K562 (cell line): ENCODE measurements around the gene DRAXIN.
A peak's percentile ranks its signal among the peaks of the same experiment; 100 is the strongest.

Experiments used
- CHD4 ChIP-seq: fragments of 200-600 bp; sonication (generic); IDR thresholded peaks from 3 replicates; pipeline ENCODE4 v1.6.1; 2012; ENCODE audit warnings: low read depth, mild to moderate bottlenecking, mixed read lengths, low read length, inconsistent platforms; ENCODE audit not compliant: insufficient read depth, insufficient replicate concordance, poor library complexity, severe bottlenecking
- TEAD1 ChIP-seq, 2 experiments: fragments of 450-650 bp in 1 of 2; sonication (generic) in 1 of 2; formaldehyde crosslinking; IDR thresholded peaks; 2 replicates each; pipeline versions ENCODE4 v1.4.0 to v1.8.0; 2020 to 2022; ENCODE audit warnings: mild to moderate bottlenecking in 2 of 2, missing genetic modification reagents in 1 of 2
- TF ChIP-seq, protein P1 (sequence below): fragments of 450-650 bp; formaldehyde crosslinking; IDR thresholded peaks from 2 replicates; pipeline ENCODE4 v1.4.0; 2022; ENCODE audit warnings: missing genetic modification characterization

DNA sequence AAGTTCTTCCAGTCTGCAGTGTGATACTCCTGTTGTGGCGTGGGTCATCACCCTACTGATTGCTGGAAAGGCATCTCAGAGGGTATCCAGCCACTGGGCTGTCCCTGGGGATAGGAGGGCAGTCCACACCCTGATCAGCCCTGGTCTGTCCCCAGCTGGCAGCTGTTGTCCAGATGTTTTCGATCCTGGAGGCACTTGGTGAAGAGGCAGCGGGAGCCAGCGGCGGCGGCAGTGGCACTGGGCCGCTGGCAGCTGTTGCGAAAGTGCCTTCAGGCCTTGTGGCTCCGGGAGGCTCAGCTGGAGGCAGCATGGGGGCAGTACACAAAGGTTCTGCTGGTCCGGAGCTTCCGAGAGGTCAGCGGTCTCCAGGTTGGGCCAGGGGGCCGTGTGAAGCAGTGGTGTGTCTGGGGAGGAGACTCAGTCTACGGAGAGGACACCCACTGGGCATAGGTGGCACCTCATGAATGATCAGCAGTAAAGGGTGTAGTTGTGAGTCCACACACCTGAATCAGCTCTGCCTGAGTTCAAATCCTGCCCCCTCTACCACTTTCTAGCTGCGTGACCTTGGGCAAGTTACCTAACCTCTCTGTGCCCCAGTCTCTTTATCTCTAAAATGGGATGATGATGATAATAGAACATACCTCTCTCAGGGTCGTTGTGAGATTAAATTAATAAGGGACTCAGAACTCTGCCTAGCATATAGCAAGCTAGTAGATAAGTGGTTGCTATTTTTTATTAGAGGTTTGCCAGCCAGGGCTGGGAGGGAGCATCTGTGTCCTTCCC is 76.6 kb downstream of the DRAXIN start:
- TF ChIP-seq CHD4: peak; percentile 37
- TF ChIP-seq, protein P1, sequence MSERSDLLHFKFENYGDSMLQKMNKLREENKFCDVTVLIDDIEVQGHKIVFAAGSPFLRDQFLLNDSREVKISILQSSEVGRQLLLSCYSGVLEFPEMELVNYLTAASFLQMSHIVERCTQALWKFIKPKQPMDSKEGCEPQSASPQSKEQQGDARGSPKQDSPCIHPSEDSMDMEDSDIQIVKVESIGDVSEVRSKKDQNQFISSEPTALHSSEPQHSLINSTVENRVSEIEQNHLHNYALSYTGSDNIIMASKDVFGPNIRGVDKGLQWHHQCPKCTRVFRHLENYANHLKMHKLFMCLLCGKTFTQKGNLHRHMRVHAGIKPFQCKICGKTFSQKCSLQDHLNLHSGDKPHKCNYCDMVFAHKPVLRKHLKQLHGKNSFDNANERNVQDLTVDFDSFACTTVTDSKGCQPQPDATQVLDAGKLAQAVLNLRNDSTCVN (CRISPR knock-in tag): no peak
- no peak for TF ChIP-seq TEAD1 (CRISPR knock-in tag; IDR thresholded peaks at IDR 0.05)
